Lower leg skin (tissue), 3 donors: ENCODE measurements around the gene PRDM16.

Source experiments
- POLR2A ChIP-seq, 2 donors: fragments of 450-650 bp; IDR thresholded peaks; one replicate each; pipeline ENCODE4 v1.6.1; 2016 to 2017; ENCODE audit warnings: antibody characterized with exemption in 2 of 2, mild to moderate bottlenecking in 1 of 2, moderate library complexity in 1 of 2
- TF ChIP-seq, protein P1 (sequence below), 3 donors: fragments of 450-650 bp; IDR thresholded peaks; one replicate each; pipeline ENCODE4 v1.5.1; 2016; ENCODE audit warnings: antibody characterized with exemption in 3 of 3, mild to moderate bottlenecking in 3 of 3, moderate library complexity in 2 of 3

DNA sequence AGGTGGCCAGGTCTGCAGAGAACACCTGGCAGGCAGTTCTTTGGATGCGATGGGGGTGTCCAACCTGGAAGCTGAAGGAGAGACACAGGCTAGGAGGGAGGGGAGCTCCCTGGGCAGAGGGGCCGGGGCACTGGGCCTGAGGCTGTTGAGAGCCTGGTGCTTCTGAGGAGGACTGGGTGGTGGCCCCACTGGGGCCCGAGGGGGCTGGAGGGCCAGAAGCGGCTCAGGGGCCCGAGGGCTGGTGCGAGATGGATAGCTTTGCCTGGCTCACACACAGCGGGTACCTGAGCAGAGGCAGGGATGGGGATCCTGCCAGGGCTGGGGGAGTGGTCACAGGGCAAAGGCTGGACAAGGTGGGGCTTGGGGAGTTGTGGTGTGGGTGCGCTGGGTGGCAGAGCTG is 37.2 kb downstream of the PRDM16 start:
- no peak for TF ChIP-seq POLR2A (IDR thresholded peaks at IDR 0.05)
- TF ChIP-seq, protein P1, sequence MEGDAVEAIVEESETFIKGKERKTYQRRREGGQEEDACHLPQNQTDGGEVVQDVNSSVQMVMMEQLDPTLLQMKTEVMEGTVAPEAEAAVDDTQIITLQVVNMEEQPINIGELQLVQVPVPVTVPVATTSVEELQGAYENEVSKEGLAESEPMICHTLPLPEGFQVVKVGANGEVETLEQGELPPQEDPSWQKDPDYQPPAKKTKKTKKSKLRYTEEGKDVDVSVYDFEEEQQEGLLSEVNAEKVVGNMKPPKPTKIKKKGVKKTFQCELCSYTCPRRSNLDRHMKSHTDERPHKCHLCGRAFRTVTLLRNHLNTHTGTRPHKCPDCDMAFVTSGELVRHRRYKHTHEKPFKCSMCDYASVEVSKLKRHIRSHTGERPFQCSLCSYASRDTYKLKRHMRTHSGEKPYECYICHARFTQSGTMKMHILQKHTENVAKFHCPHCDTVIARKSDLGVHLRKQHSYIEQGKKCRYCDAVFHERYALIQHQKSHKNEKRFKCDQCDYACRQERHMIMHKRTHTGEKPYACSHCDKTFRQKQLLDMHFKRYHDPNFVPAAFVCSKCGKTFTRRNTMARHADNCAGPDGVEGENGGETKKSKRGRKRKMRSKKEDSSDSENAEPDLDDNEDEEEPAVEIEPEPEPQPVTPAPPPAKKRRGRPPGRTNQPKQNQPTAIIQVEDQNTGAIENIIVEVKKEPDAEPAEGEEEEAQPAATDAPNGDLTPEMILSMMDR (IDR thresholded peaks at IDR 0.05): no peak
